EH (cell line): ENCODE data around the gene SLC35B2.

Experiments
- DNase-seq: peaks from one replicate; pipeline ENCODE4 v3.0.0-alpha.2; 2015; ENCODE audit warnings: low read depth

SLC35B2 gene

DNA sequence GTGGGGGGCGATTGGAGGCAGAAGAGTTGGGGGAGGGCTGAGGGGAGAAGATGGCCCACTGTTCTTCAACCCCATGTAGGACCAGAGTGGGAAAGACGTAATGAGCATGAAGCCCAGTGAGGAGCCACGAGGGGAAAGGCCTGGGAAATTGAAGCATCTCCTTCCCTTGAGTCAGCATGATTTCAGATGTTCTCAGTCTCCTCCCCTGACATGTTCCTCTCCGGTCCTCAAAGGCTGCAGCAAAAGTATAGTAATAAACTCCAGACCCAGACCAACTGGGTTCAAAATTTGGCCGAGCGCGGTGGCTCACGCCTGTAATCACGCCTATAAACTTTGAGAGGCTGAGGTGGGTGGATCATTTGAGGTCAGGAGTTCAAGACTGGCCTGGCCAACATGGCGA, 9.9 kb upstream of the SLC35B2 start:
- no peak for DNase-seq

DNA sequence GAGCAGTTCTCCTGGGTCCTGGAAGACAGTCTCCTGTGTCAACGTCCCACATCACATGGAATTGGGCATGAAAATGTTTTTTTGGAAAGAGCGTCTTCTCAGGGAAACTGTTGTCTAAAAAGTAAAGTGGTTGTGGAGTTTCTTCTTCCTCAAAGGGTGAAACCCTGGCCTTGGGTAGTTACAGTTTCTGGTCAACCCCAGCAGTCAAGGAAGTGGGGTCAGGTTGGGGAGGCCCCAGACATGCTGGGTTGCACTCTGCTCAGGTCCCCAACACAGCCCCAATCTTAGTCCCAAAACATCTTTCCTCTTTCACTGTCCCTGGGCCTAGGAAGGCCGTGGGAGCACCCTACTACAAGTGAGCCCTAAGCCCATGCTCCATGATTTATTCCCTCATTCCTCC, 9.0 kb upstream of the SLC35B2 start:
- no peak for DNase-seq

DNA sequence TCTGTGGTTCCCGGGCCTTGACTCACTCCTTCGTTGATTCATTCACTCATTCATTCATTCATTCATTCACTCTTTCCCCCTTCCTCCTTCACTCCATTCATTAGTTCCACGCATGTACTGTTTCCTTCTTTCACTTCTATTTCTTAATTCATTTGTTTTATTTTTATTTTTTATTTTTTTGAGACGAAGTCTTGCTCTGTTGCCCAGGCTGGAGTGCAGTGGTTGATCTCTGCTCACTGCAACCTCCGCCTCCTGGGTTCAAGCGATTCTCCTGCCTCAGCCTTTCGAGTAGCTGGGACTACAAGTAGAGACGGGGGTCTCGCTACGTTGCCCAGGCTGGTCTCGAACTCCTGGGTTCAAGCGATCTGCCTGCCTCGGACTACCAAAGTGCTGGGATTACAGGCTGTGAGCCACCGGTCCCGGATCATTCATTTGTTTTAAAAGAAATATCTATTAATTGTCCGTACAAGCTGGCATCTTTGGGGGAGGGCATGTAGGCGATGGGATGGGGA, 8.4 kb upstream of the SLC35B2 start:
- DNase-seq, result no peak

DNA sequence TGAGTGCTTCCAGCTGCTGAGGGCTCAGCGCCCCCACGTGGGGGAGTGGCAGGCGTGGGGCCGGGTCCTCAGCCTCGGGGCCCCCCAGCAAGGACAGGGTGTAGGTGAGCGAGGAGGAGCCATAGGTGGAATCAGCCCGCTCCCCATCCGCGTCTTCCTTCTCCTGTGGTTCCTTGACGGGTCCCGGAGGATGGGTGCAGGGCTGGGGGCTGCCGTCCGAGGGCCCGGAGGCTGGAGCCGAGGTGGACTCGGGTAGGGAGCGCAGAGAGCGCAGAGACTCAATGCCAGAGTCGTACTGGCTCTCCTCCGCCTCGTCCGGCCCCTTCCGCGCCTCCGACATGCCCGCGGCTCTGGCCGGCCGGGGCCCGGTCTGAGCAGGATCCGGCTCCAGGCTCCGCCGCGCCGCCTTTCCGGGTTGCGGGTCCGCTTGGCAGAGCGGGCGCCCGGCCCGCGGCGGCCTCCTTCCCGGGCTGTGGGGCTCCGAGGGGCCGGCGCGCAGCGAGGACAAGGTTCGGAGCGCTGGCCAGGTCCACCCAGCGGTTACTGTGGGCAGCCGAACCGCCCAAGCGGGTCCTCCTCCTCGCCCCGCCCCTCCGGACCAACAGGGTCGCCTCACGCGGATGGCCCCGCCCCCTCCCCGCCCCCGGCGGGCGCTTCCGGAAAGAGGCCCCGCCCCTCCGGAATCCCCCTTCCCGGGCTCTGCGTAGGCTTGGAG, 7.8 kb upstream of the SLC35B2 start, which contains the start of gene NFKBIE:
TSS of gene NFKBIE (minus strand) at position 545 of the 715 bp plus-strand sequence. CDS start at position 340, 205 bp downstream.
- DNase-seq, result peak; percentile 92

DNA sequence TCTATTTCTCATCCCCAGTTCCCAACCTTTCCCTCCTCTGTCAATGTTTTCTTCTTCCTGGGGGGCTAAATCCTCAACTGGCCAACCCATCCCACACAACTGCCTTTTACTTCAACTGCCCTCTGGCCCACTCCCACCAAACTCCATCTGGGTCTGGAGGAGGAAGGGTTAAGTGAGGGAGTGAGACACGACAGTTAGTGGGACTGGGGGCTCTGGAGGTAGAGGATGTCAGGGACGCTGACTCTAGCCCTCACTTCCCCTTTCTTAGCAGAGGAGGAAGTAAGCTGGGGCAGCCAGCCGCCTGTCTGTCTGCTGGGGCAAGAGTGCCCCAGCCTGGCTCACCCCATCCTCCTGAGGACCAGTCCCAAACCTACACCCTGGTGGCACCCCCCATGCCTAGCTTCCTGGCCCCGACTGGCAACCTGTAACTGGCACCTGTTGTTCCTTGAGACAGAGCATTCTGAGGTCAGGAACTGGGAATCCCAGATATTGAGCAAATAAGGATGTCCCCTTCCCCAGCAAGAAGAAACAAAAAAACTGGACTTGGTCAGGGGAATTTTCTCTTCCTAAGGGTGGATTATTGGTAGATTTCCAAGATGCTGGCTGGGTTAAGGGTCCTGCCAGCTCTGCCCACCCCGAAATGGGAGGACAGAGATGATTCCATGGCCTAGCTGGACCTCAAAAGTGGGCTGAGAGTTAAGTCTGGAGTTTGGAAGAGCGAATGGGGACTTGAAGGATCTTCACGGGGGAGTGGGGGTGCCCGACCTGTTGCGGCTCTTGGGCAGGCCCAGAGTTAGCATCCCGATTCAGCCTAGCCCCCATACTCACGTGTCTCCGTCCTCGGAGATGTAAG, 7.1 kb upstream of the SLC35B2 start:
- no peak for DNase-seq

DNA sequence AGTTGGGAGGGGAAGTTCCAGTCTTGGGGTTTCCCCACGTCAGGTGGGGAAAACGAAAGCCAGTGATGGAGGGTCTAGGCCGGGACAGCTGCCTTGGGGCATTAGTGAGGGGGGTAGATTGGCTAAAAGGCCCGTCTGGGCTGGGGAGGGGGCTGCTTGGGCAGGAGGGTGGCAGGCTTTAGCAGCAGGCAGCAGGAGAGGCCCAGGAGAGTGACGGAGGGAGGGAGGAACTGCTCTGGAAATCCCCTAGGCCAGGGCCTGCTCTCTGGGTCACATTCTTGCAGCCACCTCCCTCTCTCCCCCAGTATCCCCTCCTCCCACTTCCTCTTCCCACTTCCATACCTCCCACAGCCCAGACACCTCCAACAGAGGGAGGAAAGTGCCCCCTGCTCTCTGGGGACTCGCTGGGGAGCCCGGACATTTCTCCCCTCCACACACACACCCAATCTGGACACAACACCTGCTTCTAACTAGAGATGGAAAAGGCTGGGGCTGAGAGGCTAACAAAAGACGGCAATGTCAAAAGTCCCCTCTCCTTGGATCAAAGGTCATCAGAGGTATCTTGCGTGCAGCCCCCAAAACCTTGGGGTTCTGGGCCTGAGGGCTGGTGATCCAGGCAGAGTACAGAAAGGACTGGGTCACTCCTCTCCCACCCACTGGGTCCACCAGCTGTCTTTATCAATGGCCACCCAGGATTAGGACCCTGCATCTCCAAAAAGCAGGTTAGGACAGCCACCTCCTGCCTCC, 6.2 kb upstream of the SLC35B2 start:
- DNase-seq, result peak; percentile 48

DNA sequence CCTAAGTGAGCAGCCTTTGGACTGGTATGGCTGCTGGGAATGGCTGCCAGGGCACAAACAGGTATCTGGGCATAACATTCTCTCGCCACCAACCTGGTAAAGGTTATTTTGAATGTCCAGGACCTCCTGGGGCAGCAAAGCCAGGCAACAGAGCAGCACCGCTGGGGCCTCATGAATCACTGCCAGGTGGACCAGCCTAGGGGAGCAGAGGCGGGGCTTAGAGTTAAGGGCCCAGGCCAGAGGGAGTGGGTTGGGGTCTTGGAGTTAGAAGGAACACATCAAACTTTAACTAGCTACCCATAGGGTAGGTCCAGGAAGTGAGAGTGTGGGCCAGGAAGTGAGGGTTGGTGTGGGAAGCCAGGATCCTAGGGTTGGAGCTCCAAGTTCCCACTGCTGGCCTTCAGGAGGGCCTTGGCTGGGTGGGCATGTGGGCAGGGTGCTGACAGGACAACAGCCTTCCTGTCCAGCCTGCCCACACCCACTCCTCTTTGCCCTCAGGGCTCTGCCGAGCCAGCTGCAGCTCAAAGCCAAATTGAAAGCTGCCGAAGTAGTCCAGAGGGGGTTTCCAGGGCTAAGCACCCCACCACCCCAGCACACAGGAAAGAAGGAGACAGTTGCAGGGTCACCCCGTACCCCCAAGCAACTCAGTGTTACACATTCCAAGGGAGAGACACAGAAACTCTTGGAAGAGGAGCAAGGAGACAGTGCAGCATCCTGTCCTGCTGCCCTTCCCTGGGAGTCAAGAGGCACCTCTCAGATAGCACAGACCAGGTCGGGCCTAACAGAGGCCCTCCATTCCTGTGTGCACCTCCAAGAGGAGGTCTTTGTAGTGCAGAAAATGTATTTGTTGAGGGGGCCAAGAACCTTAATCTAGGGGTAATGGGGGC, 5.4 kb upstream of the SLC35B2 start:
- DNase-seq, result no peak

DNA sequence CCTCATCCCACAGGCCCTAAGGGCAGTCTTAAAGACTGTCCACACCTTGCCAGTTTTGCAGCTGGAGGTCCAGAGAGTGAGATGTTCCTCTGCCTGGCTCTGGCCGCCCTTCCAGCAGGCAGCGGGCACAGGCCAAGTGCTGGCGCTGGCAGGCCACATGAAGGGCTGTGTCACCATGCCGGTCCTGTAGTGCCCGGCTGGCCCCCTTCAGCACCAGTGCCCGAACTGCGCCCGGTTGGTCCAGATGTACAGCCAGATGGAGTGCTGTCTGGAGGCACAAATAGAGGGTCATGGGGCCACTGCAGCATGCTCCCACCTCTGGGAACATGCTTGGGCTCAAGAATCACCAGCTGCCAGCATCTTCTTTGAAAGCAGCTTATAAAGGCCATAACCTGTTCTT, 4.3 kb upstream of the SLC35B2 start:
- no peak for DNase-seq

DNA sequence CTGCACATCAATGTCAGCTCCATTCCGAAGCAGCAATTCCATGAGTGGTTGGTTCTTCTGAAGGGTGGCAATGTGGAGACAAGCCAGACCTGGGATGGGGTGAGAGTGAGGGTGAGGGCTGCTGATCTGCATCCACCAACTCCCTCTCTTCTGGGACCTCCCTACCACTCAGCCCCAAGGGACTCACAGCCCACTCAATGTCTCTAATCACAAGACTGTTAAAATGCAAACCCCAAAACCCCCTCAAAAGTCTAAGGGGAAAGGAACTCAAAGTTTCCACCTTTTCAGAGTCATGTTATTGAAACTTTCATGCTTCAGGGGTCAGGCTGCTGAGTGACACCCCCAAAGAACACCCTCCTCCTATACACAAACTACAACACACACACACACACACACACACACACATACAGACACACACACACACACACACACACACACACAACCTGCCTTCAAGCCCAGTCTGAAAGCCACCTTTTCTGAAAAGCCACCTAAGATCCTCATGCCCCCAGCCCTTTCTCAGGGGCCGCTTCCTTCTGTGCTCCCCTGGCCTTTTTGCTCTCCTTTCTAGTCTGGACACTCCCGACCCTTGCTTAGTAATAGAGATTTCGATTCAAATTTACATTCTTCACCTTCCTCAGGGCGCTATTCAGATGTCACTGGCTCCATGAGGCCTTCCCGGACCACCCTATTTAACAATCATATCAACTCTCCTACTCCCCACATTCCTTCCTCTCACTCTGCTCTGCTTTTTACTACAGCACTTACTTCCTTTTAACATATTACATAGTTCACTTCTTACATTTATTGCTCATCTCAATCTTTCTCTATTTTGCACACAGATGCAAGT, 3.3 kb upstream of the SLC35B2 start:
- DNase-seq, result no peak

DNA sequence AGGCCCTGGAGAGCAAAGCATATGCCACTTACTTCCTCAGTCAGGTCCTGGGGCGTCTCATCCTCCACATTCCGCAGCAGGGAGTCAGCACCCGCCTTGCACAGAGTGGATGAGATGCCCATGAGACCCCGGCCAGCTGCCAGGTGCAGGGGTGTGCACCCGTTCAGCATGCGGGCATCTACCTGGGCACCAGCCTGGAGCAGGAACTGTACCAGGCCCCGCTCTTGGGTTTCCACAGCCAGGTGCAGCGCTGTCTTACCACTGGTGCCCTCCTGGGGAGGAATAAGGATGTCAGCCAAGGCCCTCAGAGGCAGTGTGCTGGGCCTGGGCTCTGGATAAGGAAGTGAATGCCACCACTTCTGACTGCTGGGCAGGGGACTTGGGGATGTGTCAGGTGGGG, 2.7 kb upstream of the SLC35B2 start:
- DNase-seq, result no peak

DNA sequence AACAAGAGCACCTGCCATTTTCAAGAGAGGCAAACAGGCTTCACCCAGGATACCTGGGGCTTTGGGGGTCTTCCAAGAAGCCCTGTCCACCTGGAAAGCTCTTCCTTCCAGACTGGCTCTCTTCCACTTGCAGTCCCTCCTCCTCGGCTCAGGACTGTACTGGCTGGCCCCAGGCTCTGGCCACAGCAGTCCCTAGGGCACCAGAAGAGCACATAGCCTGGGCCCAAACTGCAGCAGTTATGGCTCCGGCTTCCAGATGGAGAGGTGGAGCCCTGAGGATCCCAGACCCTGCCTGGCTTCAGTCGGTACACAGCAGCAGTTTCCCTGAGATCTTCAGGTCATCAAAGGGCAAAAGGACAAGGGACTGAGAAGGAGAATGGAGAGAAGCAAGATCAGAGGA, 1.6 kb upstream of the SLC35B2 start:
- no peak for DNase-seq

DNA sequence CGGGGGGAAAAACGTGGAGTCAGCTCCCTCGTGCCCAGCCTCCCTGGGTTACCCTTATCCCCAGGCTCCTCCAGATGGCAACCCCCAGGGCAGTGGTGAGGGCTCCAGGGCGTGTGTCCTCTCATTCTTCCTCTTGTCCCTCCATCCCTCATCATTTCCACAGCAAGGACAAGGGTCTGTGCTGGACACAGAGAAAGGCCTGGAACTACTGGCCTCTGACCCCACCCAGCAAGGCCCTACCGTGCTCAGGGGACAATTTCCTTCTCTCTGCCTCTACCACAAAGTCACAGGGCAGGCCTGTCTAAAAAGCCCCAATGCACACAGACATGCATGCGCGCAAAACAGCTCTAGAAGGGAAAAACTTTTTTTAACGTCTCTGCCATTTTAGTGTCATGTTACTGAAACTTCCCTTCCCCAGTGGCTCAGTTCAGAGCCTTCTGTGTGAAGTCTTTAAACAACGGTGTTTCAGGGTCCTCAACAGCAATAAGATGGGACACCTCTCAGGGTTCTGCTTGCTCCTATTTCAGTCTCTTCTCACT, 1.1 kb upstream of the SLC35B2 start:
- no peak for DNase-seq

DNA sequence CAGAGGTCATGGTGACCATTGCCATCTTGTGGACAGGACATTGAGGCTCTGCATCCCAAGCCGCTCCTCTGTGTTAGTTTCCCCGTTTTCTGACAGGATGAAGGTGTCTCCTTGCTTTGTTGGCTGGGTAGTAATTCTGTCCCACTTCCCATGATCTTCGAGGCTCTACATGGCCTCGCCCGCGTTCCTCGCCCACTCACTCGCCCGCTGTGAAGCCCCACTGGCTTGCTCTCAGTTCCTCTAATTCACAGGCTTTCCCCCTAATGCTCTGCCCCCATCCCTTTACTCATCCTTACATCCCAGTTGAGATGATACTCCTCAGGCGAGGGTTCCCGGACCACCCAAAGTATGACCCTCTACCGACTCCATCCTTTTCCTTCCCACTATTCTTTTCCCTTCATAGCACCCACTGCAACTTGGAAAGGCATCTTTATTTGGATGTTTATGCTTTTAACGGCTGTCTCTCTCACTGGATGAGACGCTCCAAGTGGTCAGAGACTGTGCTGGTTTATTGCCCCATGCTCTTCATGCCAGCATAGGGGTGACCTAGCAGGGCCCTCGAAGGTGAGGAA, 511 bp upstream of the SLC35B2 start:
- DNase-seq, result no peak

DNA sequence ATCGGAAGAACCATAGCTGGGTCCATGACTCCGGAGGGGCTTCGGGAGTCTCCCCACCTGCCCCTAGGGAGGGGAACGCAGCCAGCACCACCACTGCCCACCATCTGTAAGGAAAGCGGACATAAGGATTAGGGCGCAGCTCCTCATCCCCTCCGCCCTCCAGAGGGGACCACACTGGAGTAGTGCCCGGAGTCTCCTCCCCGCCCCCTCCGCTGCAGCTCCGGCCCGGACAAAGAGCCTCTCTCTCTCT, 628 bp downstream of the SLC35B2 start:
- no peak for DNase-seq

DNA sequence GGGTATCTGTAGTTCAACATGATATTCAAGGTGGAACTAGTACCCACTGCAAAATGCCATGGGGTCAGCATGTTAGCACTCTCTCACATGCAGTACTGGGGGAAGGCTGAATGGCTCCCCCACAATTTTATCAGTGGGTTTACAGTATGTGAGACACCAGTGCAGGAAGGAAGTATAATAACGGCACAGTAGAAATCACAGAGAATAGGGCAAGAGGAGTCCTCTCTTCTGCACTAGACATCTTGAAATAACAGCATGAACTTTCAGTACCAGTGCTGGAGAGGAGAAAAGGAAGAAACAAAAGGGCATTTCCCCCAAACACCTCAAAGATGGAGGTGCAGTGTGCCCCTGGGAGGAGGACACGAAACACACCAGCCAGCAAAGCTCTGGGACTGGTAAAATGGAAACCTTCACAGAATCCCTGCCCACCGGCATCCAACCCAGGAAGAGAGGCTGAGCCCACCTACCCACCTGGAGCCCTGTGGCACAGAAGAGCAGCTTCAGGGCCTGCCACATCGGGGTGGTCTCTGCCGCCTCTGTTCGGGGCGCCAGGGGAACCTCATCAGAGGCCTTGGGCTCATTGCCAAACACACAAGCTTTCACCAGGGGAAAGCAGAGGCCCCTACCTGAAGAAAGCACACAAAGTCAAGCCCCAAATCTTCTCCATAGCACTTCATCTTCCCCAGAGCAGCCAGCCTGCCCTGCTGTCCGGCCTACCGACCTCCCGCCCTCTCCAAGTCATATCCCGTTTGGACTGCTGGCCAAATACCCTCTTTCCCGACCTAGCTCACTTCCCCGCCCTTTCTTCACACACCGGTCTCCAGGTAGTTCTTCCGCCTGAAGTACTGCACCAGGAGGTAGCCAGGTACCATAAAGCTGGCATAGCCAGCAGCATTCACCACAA, 1.2 kb downstream of the SLC35B2 start:
- DNase-seq, result no peak

DNA sequence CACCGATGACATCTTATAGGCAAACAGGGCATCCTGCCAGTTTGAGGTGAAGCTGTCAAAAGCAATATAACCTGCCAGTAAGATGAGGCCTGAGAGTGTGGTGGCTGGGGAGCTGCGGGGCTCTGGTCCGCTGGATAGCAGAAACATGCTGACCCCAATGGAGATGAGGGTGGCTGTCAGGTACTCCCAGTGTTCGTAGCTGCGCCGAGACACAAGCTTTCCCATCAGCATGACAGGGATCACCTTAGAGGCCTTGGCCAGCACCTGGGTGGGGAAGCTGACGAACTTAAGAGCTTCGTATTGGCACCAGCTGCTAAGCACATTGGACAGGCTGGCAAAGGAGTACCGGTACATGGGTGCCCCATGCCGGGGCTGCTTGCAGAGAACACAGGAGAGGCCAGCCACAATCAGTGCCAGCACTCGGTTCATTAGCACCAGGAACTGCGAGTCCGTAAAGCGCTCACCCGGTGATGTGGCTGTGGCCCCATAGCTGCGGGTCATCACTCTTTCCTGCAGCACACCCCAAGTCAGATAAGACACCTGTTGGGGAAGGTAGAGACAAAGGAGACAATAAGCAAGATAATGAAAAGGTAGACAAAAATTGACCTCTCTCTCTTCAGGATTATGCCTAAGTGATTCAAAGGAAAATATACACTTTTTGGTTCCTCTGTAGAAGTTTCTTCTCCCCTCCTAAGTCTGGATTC, 2.1 kb downstream of the SLC35B2 start:
- DNase-seq, result peak; percentile 27

DNA sequence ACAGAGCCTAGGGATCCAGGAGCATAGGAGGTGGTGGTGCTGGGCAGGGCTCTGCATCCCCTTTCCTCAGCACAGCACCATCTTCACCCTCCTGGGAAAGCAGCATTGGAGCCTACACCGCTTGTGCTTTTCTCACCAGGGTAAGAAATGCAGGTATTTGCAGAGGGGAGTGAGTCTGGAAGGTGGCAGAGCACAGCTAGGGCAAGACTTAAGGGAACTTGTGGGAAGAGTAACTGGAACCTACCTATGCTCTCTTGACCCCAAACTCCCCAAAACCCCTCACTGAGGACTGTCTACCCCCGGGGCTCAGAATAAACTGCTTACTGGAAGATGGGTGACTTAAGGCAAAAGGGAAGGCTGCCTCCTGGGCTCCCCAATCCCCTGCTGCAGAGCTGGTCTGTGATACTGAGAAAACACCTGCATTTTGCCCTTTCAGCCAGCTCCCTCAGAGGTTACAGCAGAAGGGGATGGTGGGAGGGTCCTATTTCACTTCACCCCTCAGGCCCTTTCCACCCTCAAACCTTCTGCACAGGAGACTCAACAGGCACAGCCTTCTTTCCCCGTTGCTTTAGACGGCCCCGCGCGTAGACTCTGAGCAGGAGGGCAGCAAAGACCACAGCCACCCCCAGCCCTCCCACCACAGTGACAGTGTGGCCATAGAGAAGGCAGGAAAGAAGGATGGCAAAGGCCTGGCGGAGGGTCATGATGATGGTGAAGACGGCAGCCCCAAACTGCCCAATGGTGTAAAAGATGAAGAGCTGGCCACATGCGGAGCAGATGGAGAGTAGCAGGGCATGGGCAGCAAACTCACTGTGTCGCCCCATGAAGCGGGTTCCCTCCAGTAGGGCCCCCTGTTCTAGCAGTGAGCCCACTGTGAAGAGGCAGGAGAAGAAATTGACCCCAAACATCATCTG, 2.9 kb downstream of the SLC35B2 start:
- no peak for DNase-seq
